ENCODE measurements around the gene THSD8.
"Not testable (repeated sequence)": the region's sequence is repeated elsewhere in the genome, so short reads cannot be mapped to it uniquely, and the experiment has no call there.

The THSD8 gene

DNA sequence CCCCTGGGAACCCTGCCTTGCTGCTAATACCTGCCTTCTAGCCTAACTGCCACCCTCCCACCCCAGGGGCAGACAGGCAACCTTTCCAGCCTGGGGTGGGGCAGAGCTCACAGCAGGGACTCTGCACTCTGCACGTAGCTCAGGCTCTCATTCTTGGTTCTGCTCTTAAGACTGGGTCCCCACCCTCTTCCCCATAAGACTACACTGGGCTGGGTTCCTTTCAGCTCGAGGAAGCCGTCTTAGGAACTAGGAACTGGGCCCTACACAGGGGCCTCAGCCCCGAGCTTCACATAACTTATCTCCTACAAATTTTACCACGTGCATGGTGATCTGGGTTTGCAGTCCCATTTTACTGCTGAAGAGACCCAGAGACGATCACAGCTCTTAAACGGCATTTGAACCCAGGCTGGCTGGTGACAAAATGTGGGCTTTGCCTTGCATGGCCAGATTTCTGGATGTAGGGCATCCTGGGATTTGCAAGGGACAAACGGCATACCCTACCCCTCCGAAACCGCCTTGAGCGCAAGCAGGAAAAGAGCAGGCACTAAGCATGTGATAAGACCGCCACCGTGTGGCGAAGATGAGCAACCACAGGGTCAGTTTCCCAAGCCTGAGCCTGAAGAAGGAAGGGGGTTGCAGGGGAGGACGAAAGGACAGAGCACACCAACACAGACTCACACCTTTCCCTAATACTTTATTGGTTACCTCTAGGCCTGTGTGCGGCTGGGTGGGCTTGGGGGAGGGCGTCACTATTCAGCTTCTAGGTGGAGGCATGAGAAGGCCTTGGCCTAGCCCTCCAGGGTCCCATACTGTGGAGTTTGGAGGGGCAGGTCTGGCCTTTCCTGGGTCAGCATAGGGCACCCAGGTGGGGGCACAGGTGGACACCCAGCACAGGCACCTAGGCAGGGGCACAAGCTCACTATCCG lies 5.5 kb upstream of the THSD8 start (continued):
- TF ChIP-seq, protein P1, sequence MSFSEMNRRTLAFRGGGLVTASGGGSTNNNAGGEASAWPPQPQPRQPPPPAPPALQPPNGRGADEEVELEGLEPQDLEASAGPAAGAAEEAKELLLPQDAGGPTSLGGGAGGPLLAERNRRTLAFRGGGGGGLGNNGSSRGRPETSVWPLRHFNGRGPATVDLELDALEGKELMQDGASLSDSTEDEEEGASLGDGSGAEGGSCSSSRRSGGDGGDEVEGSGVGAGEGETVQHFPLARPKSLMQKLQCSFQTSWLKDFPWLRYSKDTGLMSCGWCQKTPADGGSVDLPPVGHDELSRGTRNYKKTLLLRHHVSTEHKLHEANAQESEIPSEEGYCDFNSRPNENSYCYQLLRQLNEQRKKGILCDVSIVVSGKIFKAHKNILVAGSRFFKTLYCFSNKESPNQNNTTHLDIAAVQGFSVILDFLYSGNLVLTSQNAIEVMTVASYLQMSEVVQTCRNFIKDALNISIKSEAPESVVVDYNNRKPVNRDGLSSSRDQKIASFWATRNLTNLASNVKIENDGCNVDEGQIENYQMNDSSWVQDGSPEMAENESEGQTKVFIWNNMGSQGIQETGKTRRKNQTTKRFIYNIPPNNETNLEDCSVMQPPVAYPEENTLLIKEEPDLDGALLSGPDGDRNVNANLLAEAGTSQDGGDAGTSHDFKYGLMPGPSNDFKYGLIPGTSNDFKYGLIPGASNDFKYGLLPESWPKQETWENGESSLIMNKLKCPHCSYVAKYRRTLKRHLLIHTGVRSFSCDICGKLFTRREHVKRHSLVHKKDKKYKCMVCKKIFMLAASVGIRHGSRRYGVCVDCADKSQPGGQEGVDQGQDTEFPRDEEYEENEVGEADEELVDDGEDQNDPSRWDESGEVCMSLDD (tag by site-specific recombination; IDR thresholded peaks at IDR 0.05) = no peak
- TF ChIP-seq SP3 (tag by site-specific recombination; IDR thresholded peaks at IDR 0.05) = no peak
- TF ChIP-seq, protein P2, sequence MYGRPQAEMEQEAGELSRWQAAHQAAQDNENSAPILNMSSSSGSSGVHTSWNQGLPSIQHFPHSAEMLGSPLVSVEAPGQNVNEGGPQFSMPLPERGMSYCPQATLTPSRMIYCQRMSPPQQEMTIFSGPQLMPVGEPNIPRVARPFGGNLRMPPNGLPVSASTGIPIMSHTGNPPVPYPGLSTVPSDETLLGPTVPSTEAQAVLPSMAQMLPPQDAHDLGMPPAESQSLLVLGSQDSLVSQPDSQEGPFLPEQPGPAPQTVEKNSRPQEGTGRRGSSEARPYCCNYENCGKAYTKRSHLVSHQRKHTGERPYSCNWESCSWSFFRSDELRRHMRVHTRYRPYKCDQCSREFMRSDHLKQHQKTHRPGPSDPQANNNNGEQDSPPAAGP (tag by site-specific recombination; IDR thresholded peaks at IDR 0.05) = peak; percentile 77; the same call in 1 of the 2 replicates
- TF ChIP-seq ZNF23 (tag by site-specific recombination; IDR thresholded peaks at IDR 0.05; ENCODE audit: borderline replicate concordance) = no peak
- TF ChIP-seq ZNF433 (tag by site-specific recombination; IDR thresholded peaks at IDR 0.05; ENCODE audit: low read depth) = no peak

DNA sequence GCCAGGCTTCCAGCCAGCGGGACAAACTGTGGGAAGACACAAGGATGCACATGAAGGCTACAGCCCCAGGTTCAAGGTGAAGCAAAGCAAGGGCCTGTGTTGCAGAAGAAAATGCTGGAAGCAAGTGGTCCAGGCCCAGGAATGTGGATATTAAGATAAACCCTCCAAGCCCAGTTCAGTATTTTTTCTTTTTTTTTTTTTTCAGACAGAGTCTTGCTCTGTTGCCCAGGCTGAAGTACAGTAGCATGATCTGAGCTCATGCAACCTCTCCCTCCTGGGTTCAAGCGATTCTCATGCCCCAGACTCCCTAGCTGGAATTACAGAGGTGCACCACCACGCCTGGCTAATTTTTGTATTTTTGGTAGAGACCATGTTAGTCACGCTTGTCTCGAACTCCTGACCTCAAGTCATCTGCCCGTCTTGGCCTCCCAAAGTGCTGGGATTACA lies 4.7 kb upstream of the THSD8 start:
- H3K9me3 ChIP-seq (ENCODE audit: control insufficient read depth, insufficient read depth, low read depth, low read length) = no peaks in the 10 kb centered on the region
- ChIA-PET POLR2A (interaction anchor here (0.7 to 1.1 kb wide), 3 partner anchors 9 to 36 kb away, joined by 5 to 7 read pairs (median 7); no protein-coding TSS in a partner anchor), CTCF (interaction anchor here (0.5 to 16.5 kb wide), 14 partner anchors 9 to 1046 kb away, joined by 3 to 386 read pairs (median 6); partner anchors contain the start of genes HOOK2 and RNASEH2A)
- H3K36me3 ChIP-seq (ENCODE audit: control insufficient read depth in 2 of 2, insufficient read depth in 1 of 2, low read length in 2 of 2) = peaks cover 14 to 29% of the 10 kb centered on the region in 2 experiments; a peak in 2 of 3 replicates
- H3K4me3 ChIP-seq (ENCODE audit: low read depth, low read length) = no peak overlapping the region
- TF ChIP-seq ZNF292 (tag by site-specific recombination; IDR thresholded peaks at IDR 0.05; ENCODE audit: borderline replicate concordance, low read depth) = no peak
- TF ChIP-seq ZBTB20 (tag by site-specific recombination; IDR thresholded peaks at IDR 0.05) = peak; percentile 60; the same call in 1 of the 2 replicates
- TF ChIP-seq ZNF121 (tag by site-specific recombination; IDR thresholded peaks at IDR 0.05) = peak; percentile 79; the same call in 1 of the 2 replicates
- H3K27ac ChIP-seq (ENCODE audit: extremely low read depth, low read depth, low read length) = no peak overlapping the region
- H3K4me1 ChIP-seq (ENCODE audit: control insufficient read depth, insufficient read depth, low read length) = peaks cover 4% of the 10 kb centered on the region

DNA sequence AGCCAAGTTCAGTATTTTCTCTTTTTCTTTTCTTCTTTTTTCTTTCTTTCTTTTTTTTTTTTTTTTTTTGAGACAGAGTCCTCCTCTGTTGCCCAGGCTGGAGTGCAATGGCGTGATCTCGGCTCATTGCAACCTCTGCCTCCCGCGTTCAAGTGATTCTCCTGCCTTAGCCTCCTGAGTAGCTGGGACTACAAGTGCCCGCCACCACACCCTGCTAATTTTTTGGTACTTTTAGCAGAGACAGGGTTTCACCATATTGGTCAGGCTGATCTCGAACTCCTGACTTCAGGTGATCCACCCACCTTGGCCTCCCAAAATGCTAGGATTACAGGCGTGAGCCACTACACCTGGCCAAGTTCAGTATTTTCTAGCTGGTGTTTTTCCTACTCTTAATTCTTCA lies 4.3 kb upstream of the THSD8 start:
- H3K4me3 ChIP-seq (ENCODE audit: low read depth, low read length); H3K27ac ChIP-seq (ENCODE audit: extremely low read depth, low read depth, low read length); H3K9me3 ChIP-seq (ENCODE audit: control insufficient read depth, insufficient read depth, low read depth, low read length); H3K4me1 ChIP-seq (ENCODE audit: control insufficient read depth, insufficient read depth, low read length): not testable (repeated sequence)
- TF ChIP-seq, protein P3, sequence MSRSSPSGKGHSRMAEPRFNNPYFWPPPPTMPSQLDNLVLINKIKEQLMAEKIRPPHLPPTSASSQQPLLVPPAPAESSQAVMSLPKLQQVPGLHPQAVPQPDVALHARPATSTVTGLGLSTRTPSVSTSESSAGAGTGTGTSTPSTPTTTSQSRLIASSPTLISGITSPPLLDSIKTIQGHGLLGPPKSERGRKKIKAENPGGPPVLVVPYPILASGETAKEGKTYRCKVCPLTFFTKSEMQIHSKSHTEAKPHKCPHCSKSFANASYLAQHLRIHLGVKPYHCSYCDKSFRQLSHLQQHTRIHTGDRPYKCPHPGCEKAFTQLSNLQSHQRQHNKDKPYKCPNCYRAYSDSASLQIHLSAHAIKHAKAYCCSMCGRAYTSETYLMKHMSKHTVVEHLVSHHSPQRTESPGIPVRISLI (tag by site-specific recombination; IDR thresholded peaks at IDR 0.05) = 0 out of 2 replicates have a peak, but pooled peaks have one; percentile 15
- POLR2A ChIA-PET = interaction anchor here (0.7 to 1.2 kb wide), 4 partner anchors 10 to 37 kb away, joined by 4 to 7 read pairs (median 6); no protein-coding TSS in a partner anchor
- CTCF ChIA-PET = interaction anchor here (0.6 to 16.5 kb wide), 8 partner anchors 8 to 460 kb away, joined by 3 to 386 read pairs (median 6); partner anchors contain the start of genes HOOK2 and RNASEH2A
- peaks cover 14 to 29% of the 10 kb centered on the region in 2 experiments; a peak in 2 of 3 replicates for H3K36me3 ChIP-seq (ENCODE audit: control insufficient read depth in 2 of 2, insufficient read depth in 1 of 2, low read length in 2 of 2)

DNA sequence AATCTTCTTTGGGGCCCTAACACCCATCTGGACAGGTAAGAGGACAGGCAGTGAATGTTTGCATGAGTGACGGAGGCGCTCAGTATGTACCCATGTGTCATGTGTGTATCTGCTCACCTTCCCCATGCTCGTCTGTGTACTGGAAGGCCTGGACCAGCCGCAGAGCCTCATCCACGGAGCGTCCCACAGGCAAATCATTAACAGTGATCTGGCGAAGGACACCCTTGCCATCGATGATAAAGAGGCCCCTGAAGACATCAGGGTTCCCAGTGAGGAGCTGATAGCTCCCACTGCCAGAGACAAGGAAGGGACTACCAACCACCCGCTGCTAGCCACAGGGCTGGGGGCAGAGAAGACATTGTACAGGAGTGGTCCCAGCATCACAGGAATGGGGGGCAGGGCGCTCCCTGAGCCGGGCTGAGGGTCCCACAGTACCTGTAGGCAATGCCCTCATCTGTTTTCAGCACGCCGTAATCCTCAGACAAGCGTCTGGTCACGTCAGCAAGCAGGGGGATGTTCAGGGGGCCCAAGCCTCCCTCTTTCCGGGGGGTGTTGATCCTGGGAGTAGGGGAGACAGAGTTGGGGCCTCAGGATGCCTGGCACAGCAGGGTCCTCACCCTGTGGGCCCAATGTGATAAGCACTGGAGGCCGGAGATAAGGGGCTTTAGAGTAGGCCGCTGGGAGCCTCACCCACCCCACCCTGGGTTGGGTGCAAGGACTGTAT lies 2.0 kb upstream of the THSD8 start:
- Histone ChIP-seq H3K4me3 (ENCODE audit: low read depth, low read length) (no peak overlapping the region), H3K36me3 (ENCODE audit: control insufficient read depth in 2 of 2, insufficient read depth in 1 of 2, low read length in 2 of 2) (peaks cover 14 to 29% of the 10 kb centered on the region in 2 experiments; a peak in 2 of 3 replicates), H3K9me3 (ENCODE audit: control insufficient read depth, insufficient read depth, low read depth, low read length) (no peaks in the 10 kb centered on the region), H3K4me1 (ENCODE audit: control insufficient read depth, insufficient read depth, low read length) (no peaks in the 10 kb centered on the region), H3K27ac (ENCODE audit: extremely low read depth, low read depth, low read length) (no peak overlapping the region)
- ChIA-PET CTCF (interaction anchor here (0.7 to 16.5 kb wide), 7 partner anchors 22 to 236 kb away, joined by 3 to 386 read pairs (median 5); partner anchors contain the start of gene HOOK2), POLR2A (interaction anchor here (0.7 to 2.8 kb wide), 3 partner anchors 8 to 22 kb away, joined by 4 to 18 read pairs (median 10); partner anchors contain the start of gene JUNB)
- TF ChIP-seq ZNF132 (tag by site-specific recombination; IDR thresholded peaks at IDR 0.05; ENCODE audit: borderline replicate concordance) (no peak), ZFP69B (tag by site-specific recombination; IDR thresholded peaks at IDR 0.05) (no peak), IKZF3 (tag by site-specific recombination; IDR thresholded peaks at IDR 0.05) (no peak), ZNF777 (tag by site-specific recombination; IDR thresholded peaks at IDR 0.05; ENCODE audit: borderline replicate concordance) (no peak), SP3 (tag by site-specific recombination; IDR thresholded peaks at IDR 0.05) (no peak), MZF1 (tag by site-specific recombination; IDR thresholded peaks at IDR 0.05; ENCODE audit: borderline replicate concordance) (no peak), WT1 (tag by site-specific recombination; IDR thresholded peaks at IDR 0.05) (no peak), ZNF391 (tag by site-specific recombination; IDR thresholded peaks at IDR 0.05; ENCODE audit: borderline replicate concordance, low read depth) (no peak), ZNF114 (tag by site-specific recombination; IDR thresholded peaks at IDR 0.05) (no peak)
- TF ChIP-seq, protein P4, sequence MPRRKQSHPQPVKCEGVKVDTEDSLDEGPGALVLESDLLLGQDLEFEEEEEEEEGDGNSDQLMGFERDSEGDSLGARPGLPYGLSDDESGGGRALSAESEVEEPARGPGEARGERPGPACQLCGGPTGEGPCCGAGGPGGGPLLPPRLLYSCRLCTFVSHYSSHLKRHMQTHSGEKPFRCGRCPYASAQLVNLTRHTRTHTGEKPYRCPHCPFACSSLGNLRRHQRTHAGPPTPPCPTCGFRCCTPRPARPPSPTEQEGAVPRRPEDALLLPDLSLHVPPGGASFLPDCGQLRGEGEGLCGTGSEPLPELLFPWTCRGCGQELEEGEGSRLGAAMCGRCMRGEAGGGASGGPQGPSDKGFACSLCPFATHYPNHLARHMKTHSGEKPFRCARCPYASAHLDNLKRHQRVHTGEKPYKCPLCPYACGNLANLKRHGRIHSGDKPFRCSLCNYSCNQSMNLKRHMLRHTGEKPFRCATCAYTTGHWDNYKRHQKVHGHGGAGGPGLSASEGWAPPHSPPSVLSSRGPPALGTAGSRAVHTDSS (tag by site-specific recombination; IDR thresholded peaks at IDR 0.05) = no peak
